Lower leg skin (tissue), 3 donors: ENCODE data around the gene PAK1IP1.

Source experiments
- CTCF ChIP-seq, 3 donors: fragments of 450-650 bp; IDR thresholded peaks; one replicate each; pipeline ENCODE4 v1.5.1; 2016; ENCODE audit warnings: antibody characterized with exemption in 3 of 3, mild to moderate bottlenecking in 3 of 3, moderate library complexity in 2 of 3
- POLR2A ChIP-seq, 2 donors: fragments of 450-650 bp; IDR thresholded peaks; one replicate each; pipeline ENCODE4 v1.6.1; 2016 to 2017; ENCODE audit warnings: antibody characterized with exemption in 2 of 2, mild to moderate bottlenecking in 1 of 2, moderate library complexity in 1 of 2

GRCh38 chr6:10676403-10676802 is 18.4 kb upstream of the PAK1IP1 start:
- TF ChIP-seq CTCF (IDR thresholded peaks at IDR 0.05) (no peak), POLR2A (IDR thresholded peaks at IDR 0.05) (no peak)
